22Rv1 (cell line): ENCODE results near the gene TRIM3.

Experiments used
- H3K27ac ChIP-seq: fragments of 450-650 bp; 2 replicates; pipeline ENCODE4 v1.5.1; 2017
- ZFX ChIP-seq: fragments of 450-650 bp; IDR thresholded peaks from 2 replicates; pipeline ENCODE4 v1.6.1; 2017; ENCODE audit warnings: antibody characterized with exemption, borderline replicate concordance
- TF ChIP-seq, protein P1 (sequence below): fragments of 450-650 bp; IDR thresholded peaks from 2 replicates; pipeline ENCODE4 v1.5.1; 2017; ENCODE audit warnings: mild to moderate bottlenecking

The TRIM3 gene

DNA sequence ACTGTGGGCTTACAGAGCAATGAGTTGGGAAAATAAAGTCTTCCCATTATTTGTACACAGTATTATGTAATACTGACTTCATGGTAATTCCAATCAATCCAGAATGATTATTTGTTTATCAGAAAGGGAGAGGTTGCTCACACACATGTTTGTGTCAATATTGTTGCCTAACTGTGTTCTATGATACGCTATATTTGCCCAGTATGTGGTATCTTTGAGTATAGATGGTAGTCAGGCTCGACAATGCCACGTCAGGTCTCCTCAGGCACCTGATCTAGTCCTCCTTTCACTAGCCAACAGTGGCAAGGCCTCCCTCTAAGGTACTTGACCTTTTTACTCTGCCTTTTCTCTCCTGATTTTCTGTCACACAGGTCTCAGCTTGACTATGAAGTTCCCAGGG lies 28.6 kb upstream of the TRIM3 start:
- TF ChIP-seq, protein P1, sequence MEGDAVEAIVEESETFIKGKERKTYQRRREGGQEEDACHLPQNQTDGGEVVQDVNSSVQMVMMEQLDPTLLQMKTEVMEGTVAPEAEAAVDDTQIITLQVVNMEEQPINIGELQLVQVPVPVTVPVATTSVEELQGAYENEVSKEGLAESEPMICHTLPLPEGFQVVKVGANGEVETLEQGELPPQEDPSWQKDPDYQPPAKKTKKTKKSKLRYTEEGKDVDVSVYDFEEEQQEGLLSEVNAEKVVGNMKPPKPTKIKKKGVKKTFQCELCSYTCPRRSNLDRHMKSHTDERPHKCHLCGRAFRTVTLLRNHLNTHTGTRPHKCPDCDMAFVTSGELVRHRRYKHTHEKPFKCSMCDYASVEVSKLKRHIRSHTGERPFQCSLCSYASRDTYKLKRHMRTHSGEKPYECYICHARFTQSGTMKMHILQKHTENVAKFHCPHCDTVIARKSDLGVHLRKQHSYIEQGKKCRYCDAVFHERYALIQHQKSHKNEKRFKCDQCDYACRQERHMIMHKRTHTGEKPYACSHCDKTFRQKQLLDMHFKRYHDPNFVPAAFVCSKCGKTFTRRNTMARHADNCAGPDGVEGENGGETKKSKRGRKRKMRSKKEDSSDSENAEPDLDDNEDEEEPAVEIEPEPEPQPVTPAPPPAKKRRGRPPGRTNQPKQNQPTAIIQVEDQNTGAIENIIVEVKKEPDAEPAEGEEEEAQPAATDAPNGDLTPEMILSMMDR, result no peak
- TF ChIP-seq ZFX, result no peak
- no peak overlapping the region for H3K27ac ChIP-seq

DNA sequence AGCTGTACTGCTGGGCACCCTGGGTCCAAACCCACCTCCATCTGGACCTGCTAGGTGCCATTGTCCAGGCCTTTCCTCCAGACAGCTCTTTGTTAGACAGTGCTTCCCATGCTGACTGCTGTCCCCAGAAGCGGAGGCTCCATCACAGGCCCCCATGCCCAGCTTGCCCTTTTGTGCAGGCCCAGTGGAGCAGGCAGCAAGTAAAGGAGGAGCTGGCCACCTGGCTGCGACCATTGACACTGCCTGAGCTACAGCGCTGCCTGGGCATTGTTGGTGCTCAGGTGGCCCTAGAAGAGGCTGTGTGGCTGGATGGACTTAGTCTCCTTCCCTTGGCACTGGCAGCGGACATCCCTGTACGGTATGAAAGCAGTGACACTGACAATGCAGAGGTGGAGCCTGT lies 24.8 kb upstream of the TRIM3 start:
- H3K27ac ChIP-seq, result no peak overlapping the region
- TF ChIP-seq, protein P1, result no peak
- no peak for TF ChIP-seq ZFX

DNA sequence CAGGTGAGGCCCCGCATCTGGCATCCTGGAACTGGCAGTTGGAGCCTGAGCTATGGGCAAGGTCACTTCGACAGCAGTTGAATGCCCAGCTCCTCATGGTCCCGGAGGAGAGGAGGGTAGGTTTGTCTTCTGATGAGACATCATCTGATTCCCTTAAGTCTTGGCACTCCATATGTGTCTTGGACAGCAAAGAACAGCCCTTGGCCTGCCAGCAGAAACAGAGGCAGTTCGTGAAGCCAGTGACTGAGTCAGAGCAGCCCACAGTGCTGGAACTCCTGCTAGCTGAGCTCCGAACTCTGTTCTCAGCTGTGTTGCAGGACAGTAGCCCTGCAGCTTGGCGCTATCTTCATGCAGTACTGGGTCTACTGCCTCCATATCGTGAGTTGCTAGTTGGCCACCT lies 24.4 kb upstream of the TRIM3 start:
- TF ChIP-seq, protein P1, result no peak
- TF ChIP-seq ZFX, result no peak
- H3K27ac ChIP-seq, result no peak overlapping the region

DNA sequence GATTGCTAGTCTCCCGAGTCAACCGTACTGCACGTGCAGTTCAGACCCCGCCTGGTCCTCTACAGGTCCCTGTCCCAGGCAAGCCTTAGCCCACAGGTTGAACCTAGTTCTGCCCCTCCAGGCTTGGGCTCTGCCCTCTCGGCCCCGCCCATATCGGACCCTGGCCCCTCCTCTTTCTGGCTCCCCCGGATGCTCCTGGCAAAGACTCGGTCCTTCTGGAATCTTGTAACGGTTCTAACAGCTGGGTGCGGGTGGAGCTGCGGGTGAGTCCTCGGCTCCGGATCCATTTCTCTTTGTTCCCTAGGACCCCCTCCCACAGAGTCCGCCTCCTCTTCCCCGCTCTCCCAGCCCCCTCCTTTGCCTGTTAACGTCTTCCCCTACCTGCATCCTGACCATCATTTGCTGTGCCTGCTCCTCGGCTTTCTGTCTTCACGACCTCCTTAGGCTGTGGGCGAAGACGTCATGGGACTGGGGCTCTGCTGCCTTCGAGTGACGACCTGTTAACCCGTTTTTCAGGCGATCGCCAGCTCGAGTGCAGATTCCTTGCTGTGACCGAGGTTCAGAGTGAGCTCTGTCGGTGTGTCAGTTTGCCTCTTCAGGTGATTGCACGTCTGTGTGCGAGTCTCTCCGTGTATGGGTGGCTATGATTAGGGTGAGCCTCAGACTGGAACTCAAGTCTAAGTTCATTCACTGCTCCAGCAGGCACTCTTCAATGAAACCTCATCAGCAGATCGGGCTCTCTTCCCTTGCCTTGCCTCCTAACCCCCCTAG lies 23.5 kb upstream of the TRIM3 start, which contains the start of gene DNHD1:
TSS of gene DNHD1 (plus strand) at position 212 of the 771 bp plus-strand sequence. CDS start 936 bp downstream, outside the sequence.
- TF ChIP-seq ZFX, result no peak
- TF ChIP-seq, protein P1, result no peak

DNA sequence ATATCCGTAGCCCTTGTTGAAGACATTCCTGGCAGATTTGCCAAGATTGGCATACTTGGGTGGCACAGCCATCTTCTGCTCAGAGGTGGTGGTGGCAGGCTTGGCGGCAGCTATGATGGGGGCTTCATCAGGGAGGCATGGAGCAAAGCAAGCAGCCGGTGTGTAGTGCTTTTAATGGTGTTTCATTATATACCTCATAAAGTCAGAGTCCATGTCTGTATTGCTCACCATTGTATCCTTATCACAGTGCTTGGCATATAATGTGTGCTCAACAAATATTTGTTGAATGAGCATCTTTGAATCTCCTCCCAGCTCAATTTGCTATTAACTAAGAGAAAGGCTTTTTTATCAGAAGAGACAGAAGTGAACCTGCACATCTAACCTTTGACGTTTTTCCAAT lies 15.6 kb upstream of the TRIM3 start:
- TF ChIP-seq, protein P1, result no peak
- TF ChIP-seq ZFX, result no peak
- peak overlapping the region; percentile 61 for H3K27ac ChIP-seq

More for the DNA sequence above, 23.5 kb upstream of the TRIM3 start, which contains the start of gene DNHD1:
- no peak within 1 kb of the TSS for H3K27ac ChIP-seq

DNA sequence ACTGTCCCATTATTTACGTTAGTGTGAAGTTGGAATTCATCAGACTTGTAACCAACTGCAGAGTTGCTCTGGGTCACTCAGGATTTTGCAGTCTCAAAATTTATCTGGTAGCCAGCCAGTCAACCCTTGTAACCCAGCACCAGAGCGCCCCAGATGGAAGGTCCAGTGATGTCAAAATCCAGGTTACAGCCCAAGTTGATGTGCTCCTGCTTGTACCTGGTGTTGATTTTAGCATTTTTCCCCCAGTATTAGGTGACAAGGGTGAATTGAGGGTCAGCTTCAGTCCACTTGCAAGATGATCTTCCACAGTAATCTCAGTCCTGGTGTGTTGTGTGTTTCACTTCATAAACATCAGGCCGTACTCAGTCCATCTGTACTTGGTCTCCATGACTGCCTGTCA lies 15.1 kb upstream of the TRIM3 start:
- TF ChIP-seq, protein P1, result no peak
- TF ChIP-seq ZFX, result no peak
- peak overlapping the region; percentile 61 for H3K27ac ChIP-seq

DNA sequence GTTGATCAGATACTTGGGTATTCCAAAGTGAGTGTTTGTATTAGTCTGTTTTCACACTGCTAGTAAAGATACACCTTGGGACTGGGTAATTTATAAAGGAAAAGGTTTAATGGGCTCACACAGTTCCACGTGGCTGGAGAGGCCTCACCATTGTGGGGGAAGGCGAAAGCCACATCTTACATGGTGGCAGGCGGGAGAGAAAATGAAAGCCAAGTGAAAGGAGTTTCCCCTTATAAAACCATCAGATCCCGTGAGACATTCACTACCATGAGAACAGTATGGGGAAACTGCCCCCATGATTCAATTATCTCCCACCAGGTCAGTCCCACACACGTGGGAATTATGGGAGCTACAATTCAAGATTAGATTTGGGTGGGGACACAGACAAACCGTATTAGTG lies 14.6 kb upstream of the TRIM3 start:
- peak overlapping the region; percentile 61; the same call in 1 of the 2 replicates for H3K27ac ChIP-seq
- TF ChIP-seq, protein P1, result no peak
- TF ChIP-seq ZFX, result no peak
